ENCODE data around the gene STMN1.

DNA sequence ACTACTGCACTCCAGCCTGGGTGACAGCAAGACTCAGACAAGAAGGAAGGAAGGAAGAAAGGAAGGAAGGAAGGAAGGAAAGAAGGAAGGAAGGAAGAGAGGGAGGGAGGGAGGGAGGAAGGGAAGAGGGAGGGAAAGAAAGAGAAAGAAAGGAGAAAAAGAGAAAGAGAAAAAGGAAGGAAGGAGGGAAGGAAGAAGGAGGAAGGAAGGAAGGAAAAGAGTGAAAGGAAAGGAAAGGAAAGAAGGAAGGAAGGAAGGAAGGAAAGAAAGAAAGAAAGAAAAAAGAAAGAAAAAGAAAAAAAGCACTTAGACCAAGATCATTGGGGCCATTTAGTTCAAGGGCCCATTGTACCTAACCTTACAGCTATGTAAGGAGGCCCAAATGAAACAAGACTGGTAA, 49.3 kb upstream of the STMN1 start:
- no peak for TF ChIP-seq ZNF121 (CRISPR knock-in tag; IDR thresholded peaks at IDR 0.05)
- TF ChIP-seq, protein P1, sequence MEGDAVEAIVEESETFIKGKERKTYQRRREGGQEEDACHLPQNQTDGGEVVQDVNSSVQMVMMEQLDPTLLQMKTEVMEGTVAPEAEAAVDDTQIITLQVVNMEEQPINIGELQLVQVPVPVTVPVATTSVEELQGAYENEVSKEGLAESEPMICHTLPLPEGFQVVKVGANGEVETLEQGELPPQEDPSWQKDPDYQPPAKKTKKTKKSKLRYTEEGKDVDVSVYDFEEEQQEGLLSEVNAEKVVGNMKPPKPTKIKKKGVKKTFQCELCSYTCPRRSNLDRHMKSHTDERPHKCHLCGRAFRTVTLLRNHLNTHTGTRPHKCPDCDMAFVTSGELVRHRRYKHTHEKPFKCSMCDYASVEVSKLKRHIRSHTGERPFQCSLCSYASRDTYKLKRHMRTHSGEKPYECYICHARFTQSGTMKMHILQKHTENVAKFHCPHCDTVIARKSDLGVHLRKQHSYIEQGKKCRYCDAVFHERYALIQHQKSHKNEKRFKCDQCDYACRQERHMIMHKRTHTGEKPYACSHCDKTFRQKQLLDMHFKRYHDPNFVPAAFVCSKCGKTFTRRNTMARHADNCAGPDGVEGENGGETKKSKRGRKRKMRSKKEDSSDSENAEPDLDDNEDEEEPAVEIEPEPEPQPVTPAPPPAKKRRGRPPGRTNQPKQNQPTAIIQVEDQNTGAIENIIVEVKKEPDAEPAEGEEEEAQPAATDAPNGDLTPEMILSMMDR (IDR thresholded peaks at IDR 0.05), result no peak
- TF ChIP-seq MLX (CRISPR knock-in tag; IDR thresholded peaks at IDR 0.05), result no peak
- TF ChIP-seq, protein P2, sequence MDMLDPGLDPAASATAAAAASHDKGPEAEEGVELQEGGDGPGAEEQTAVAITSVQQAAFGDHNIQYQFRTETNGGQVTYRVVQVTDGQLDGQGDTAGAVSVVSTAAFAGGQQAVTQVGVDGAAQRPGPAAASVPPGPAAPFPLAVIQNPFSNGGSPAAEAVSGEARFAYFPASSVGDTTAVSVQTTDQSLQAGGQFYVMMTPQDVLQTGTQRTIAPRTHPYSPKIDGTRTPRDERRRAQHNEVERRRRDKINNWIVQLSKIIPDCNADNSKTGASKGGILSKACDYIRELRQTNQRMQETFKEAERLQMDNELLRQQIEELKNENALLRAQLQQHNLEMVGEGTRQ (CRISPR knock-in tag; IDR thresholded peaks at IDR 0.05), result no peak
- no peak for TF ChIP-seq CREM (CRISPR knock-in tag; IDR thresholded peaks at IDR 0.05)
- TF ChIP-seq, protein P3, sequence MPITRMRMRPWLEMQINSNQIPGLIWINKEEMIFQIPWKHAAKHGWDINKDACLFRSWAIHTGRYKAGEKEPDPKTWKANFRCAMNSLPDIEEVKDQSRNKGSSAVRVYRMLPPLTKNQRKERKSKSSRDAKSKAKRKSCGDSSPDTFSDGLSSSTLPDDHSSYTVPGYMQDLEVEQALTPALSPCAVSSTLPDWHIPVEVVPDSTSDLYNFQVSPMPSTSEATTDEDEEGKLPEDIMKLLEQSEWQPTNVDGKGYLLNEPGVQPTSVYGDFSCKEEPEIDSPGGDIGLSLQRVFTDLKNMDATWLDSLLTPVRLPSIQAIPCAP (CRISPR knock-in tag; IDR thresholded peaks at IDR 0.05), result no peak
- TF ChIP-seq TEAD4 (CRISPR knock-in tag; IDR thresholded peaks at IDR 0.05), result no peak
- no peak for TF ChIP-seq TEAD1 (CRISPR knock-in tag; IDR thresholded peaks at IDR 0.05)
- TF ChIP-seq KAT7 (CRISPR knock-in tag; IDR thresholded peaks at IDR 0.05; ENCODE audit: borderline replicate concordance), result no peak
- TF ChIP-seq, protein P4, sequence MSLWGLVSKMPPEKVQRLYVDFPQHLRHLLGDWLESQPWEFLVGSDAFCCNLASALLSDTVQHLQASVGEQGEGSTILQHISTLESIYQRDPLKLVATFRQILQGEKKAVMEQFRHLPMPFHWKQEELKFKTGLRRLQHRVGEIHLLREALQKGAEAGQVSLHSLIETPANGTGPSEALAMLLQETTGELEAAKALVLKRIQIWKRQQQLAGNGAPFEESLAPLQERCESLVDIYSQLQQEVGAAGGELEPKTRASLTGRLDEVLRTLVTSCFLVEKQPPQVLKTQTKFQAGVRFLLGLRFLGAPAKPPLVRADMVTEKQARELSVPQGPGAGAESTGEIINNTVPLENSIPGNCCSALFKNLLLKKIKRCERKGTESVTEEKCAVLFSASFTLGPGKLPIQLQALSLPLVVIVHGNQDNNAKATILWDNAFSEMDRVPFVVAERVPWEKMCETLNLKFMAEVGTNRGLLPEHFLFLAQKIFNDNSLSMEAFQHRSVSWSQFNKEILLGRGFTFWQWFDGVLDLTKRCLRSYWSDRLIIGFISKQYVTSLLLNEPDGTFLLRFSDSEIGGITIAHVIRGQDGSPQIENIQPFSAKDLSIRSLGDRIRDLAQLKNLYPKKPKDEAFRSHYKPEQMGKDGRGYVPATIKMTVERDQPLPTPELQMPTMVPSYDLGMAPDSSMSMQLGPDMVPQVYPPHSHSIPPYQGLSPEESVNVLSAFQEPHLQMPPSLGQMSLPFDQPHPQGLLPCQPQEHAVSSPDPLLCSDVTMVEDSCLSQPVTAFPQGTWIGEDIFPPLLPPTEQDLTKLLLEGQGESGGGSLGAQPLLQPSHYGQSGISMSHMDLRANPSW (CRISPR knock-in tag; conservative IDR thresholded peaks at IDR 0.05; ENCODE audit: low read depth), result no peak
